Measurements from ENCODE around the gene RBPJ.

DNA sequence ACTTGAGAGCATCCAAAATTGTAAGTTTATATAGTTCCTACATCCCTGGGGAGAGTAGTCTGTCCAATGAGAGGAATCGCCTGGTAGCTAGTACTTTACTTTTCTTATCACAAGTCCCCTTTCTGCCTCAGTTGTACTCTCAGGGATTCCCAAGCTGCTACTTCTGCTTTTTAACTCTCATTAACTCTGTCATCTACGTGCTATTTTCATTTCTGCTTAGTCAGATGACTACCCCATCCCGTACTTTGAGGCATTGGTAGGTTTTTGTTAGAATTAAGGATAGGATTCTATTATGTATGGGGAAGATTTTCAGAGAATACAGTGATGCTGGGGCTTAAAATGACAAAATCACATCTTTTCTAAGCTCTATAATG is 24.7 kb downstream of the RBPJ start:
- TF ChIP-seq, protein P1, sequence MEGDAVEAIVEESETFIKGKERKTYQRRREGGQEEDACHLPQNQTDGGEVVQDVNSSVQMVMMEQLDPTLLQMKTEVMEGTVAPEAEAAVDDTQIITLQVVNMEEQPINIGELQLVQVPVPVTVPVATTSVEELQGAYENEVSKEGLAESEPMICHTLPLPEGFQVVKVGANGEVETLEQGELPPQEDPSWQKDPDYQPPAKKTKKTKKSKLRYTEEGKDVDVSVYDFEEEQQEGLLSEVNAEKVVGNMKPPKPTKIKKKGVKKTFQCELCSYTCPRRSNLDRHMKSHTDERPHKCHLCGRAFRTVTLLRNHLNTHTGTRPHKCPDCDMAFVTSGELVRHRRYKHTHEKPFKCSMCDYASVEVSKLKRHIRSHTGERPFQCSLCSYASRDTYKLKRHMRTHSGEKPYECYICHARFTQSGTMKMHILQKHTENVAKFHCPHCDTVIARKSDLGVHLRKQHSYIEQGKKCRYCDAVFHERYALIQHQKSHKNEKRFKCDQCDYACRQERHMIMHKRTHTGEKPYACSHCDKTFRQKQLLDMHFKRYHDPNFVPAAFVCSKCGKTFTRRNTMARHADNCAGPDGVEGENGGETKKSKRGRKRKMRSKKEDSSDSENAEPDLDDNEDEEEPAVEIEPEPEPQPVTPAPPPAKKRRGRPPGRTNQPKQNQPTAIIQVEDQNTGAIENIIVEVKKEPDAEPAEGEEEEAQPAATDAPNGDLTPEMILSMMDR (IDR thresholded peaks at IDR 0.05) = no peak
- TF ChIP-seq ZFX (IDR thresholded peaks at IDR 0.05; ENCODE audit: borderline replicate concordance) = no peak
